SK-N-SH treated with all-trans-retinoic acid at 6 μM for 48 hours (cell line): ENCODE data around the gene CCND1.

Experiments
- ATAC-seq: fragments of 200-7000 bp; cut with Tn5 transposase; 3 replicates; pipeline ENCODE4 v1.9.1; 2020; ENCODE audit warnings: mild to moderate bottlenecking, moderate library complexity
- ARNTL ChIP-seq: fragments of 450-650 bp; formaldehyde crosslinking; IDR thresholded peaks from 2 replicates; pipeline ENCODE4 v1.5.0; 2020; ENCODE audit warnings: low read depth, mild to moderate bottlenecking, moderate library complexity, borderline replicate concordance
- BACH2 ChIP-seq: fragments of 250-450 bp; sonication (Bioruptor Pico); IDR thresholded peaks from 2 replicates; pipeline ENCODE4 v1.9.0; 2021; ENCODE audit warnings: mild to moderate bottlenecking, borderline replicate concordance
- CSDC2 ChIP-seq: fragments of 250-450 bp; sonication (Bioruptor Pico); IDR thresholded peaks from 2 replicates; pipeline ENCODE4 v1.5.0; 2020; ENCODE audit warnings: mild to moderate bottlenecking, moderate library complexity
- CSRNP3 ChIP-seq: fragments of 250-450 bp; sonication (Bioruptor Pico); IDR thresholded peaks from 2 replicates; pipeline ENCODE4 v1.5.1; 2021; ENCODE audit warnings: mild to moderate bottlenecking, moderate library complexity
- ESRRG ChIP-seq: fragments of 250-450 bp; sonication (Bioruptor Pico); IDR thresholded peaks from 2 replicates; pipeline ENCODE4 v1.6.1; 2021; ENCODE audit warnings: mild to moderate bottlenecking
- GLIS3 ChIP-seq: fragments of 250-450 bp; sonication (Bioruptor Pico); IDR thresholded peaks from 2 replicates; pipeline ENCODE4 v1.5.0; 2020; ENCODE audit warnings: mild to moderate bottlenecking, moderate library complexity
- ISL1 ChIP-seq: fragments of 250-450 bp; sonication (Bioruptor Pico); IDR thresholded peaks from 2 replicates; pipeline ENCODE4 v2.1.2; 2022; ENCODE audit warnings: mild to moderate bottlenecking, moderate library complexity
- PATZ1 ChIP-seq: fragments of 250-450 bp; sonication (Bioruptor Pico); IDR thresholded peaks from 2 replicates; pipeline ENCODE4 v1.8.0; 2020; ENCODE audit warnings: mild to moderate bottlenecking, moderate library complexity, borderline replicate concordance
- POU6F1 ChIP-seq: fragments of 250-450 bp; sonication (Bioruptor Pico); IDR thresholded peaks from 2 replicates; pipeline ENCODE4 v1.8.0; 2021; ENCODE audit warnings: low read depth, mild to moderate bottlenecking, moderate library complexity, borderline replicate concordance
- PPARA ChIP-seq: fragments of 250-450 bp; sonication (Bioruptor Pico); IDR thresholded peaks from 2 replicates; pipeline ENCODE4 v1.5.0; 2020; ENCODE audit warnings: mild to moderate bottlenecking, borderline replicate concordance
- RARB ChIP-seq: fragments of 250-450 bp; sonication (Bioruptor Pico); IDR thresholded peaks from 2 replicates; pipeline ENCODE4 v1.8.0; 2021; ENCODE audit warnings: mild to moderate bottlenecking, moderate library complexity
- SNAI2 ChIP-seq: fragments of 250-450 bp; sonication (Bioruptor Pico); IDR thresholded peaks from 2 replicates; pipeline ENCODE4 v1.5.0; 2020; ENCODE audit warnings: mild to moderate bottlenecking, moderate library complexity
- TCF4 ChIP-seq: fragments of 250-450 bp; sonication (Bioruptor Pico); IDR thresholded peaks from 2 replicates; pipeline ENCODE4 v1.8.0; 2021; ENCODE audit warnings: mild to moderate bottlenecking, moderate library complexity, borderline replicate concordance
- TOX ChIP-seq: fragments of 250-450 bp; sonication (Bioruptor Pico); IDR thresholded peaks from 2 replicates; pipeline ENCODE4 v1.8.0; 2021; ENCODE audit warnings: mild to moderate bottlenecking, moderate library complexity, borderline replicate concordance
- TSHZ2 ChIP-seq: fragments of 250-450 bp; sonication (Bioruptor Pico); IDR thresholded peaks from 2 replicates; pipeline ENCODE4 v1.5.0; 2020; ENCODE audit warnings: mild to moderate bottlenecking, moderate library complexity
- ZC3H10 ChIP-seq: fragments of 250-450 bp; sonication (Bioruptor Pico); IDR thresholded peaks from 2 replicates; pipeline ENCODE4 v1.5.1; 2021; ENCODE audit warnings: mild to moderate bottlenecking, moderate library complexity
- ZFP3 ChIP-seq: fragments of 250-450 bp; sonication (Bioruptor Pico); IDR thresholded peaks from 2 replicates; pipeline ENCODE4 v1.5.0; 2020; ENCODE audit warnings: mild to moderate bottlenecking, moderate library complexity
- ZFP30 ChIP-seq: fragments of 450-650 bp; formaldehyde crosslinking; IDR thresholded peaks from 2 replicates; pipeline ENCODE4 v1.5.0; 2022; ENCODE audit warnings: mild to moderate bottlenecking, moderate library complexity
- ZNF565 ChIP-seq: fragments of 450-650 bp; formaldehyde crosslinking; conservative IDR thresholded peaks from 2 replicates; pipeline ENCODE4 v1.5.0; 2020; ENCODE audit warnings: low read depth, mild to moderate bottlenecking, moderate library complexity
- ZNF70 ChIP-seq: fragments of 450-650 bp; formaldehyde crosslinking; IDR thresholded peaks from 2 replicates; pipeline ENCODE4 v1.5.0; 2020; ENCODE audit warnings: mild to moderate bottlenecking, moderate library complexity
- ZNF8 ChIP-seq: fragments of 450-650 bp; formaldehyde crosslinking; IDR thresholded peaks from 2 replicates; pipeline ENCODE4 v1.5.0; 2020; ENCODE audit warnings: mild to moderate bottlenecking, moderate library complexity
- TF ChIP-seq, protein P1 (sequence below): fragments of 250-450 bp; sonication (Bioruptor Pico); IDR thresholded peaks from 2 replicates; pipeline ENCODE4 v1.5.1; 2020; ENCODE audit warnings: low read depth, mild to moderate bottlenecking, moderate library complexity

CCND1 gene

DNA sequence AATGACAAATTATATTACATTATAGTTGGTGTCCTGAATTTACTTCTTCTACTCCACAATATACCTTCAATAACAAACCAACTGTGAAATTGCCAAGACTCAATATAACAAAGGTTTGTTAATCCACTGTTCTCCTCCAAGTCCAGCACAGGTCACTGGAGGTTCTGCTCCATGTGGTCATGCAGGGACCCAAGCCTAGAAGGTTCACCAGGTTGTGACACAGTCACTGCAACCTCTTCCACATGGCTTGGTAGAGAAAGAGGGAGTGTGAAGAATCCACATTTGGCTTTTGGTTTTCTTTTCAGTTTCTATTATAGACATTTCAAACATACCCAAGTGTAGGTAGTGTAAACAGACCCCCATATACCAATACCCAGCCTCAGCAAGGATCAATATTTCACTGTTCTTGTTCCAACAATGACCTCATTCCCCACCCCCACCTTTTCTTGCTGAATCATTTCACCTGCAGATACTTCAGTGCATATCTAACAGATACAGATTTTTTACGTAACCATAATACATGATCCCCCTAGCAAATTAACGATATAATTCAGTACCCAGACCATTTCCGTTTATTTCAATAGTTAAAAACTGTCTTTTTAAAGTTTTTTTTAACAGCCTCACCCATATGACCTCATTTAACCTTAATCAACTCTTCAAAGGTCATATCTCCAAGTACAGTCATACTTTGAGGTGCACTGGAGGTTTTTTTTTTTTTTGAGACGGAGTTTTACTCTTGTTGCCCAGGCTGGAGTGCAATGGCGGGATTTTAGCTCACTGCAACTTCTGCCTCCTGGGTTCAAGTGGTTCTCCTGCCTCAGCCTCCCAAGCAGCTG is 48.7 kb downstream of the CCND1 start (continued):
- TF ChIP-seq ZNF565: no peak

DNA sequence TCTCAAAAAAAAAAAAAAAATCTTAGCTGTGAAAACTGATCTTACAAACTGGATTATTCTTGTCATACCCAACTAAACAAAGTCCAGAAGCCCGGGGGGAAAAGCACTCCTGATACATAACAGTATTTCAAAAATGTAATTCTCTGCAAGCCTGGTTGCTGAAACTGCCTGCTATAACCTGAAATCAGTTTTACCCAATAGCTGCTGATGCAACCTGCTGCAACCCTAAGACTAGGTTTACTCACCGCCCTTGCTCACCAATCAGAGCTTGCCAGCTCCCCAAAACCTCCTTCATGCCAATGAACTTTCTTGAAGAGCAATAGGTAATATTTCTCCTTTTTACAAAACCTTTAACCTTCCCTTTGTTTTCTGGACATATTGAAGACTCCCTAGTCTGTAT is 50.5 kb downstream of the CCND1 start:
- no peak for ATAC-seq
- TF ChIP-seq TCF4 (no peak), ESRRG (no peak), ZC3H10 (CRISPR knock-in tag) (no peak)

GRCh38 chr11:69692422-69692821 is 51.5 kb downstream of the CCND1 start:
- no peak for TF ChIP-seq TSHZ2 (CRISPR knock-in tag)
- TF ChIP-seq GLIS3 (CRISPR knock-in tag): no peak
- no peak for TF ChIP-seq ZC3H10 (CRISPR knock-in tag)
- no peak for TF ChIP-seq SNAI2 (CRISPR knock-in tag)
- no peak for TF ChIP-seq ISL1 (CRISPR knock-in tag)
- TF ChIP-seq CSDC2 (CRISPR knock-in tag): no peak
- TF ChIP-seq ZFP30 (CRISPR knock-in tag): no peak
- TF ChIP-seq POU6F1: no peak
- TF ChIP-seq PPARA (CRISPR knock-in tag): no peak
- TF ChIP-seq, protein P1, sequence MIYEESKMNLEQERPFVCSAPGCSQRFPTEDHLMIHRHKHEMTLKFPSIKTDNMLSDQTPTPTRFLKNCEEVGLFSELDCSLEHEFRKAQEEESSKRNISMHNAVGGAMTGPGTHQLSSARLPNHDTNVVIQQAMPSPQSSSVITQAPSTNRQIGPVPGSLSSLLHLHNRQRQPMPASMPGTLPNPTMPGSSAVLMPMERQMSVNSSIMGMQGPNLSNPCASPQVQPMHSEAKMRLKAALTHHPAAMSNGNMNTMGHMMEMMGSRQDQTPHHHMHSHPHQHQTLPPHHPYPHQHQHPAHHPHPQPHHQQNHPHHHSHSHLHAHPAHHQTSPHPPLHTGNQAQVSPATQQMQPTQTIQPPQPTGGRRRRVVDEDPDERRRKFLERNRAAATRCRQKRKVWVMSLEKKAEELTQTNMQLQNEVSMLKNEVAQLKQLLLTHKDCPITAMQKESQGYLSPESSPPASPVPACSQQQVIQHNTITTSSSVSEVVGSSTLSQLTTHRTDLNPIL: no peak
- TF ChIP-seq TOX: no peak
- ATAC-seq: no peak

GRCh38 chr11:69694781-69695180 is 53.8 kb downstream of the CCND1 start:
- TF ChIP-seq ZFP3 (CRISPR knock-in tag) (no peak), CSDC2 (CRISPR knock-in tag) (no peak), GLIS3 (CRISPR knock-in tag) (no peak), PPARA (CRISPR knock-in tag) (no peak), TOX (no peak), RARB (no peak), CSRNP3 (CRISPR knock-in tag) (no peak), ZFP30 (CRISPR knock-in tag) (no peak), ZNF565 (no peak), ZNF70 (CRISPR knock-in tag) (no peak), ZNF8 (CRISPR knock-in tag) (no peak), ARNTL (no peak)
- ATAC-seq: no peak

GRCh38 chr11:69695581-69695980 is 54.6 kb downstream of the CCND1 start:
- no peak for ATAC-seq
- TF ChIP-seq RARB (no peak), PATZ1 (CRISPR knock-in tag) (no peak), BACH2 (CRISPR knock-in tag) (no peak), ARNTL (no peak), SNAI2 (CRISPR knock-in tag) (no peak), ZFP30 (CRISPR knock-in tag) (no peak), ZNF70 (CRISPR knock-in tag) (no peak), ZNF565 (no peak), ISL1 (CRISPR knock-in tag) (no peak), TCF4 (no peak), TSHZ2 (CRISPR knock-in tag) (no peak), CSDC2 (CRISPR knock-in tag) (no peak), ZC3H10 (CRISPR knock-in tag) (no peak), GLIS3 (CRISPR knock-in tag) (no peak), TOX (no peak)
